SH-SY5Y (cell line): ENCODE data around the gene NCOA4.

ENCODE experiments used
- GATA2 ChIP-seq: IDR thresholded peaks from 2 replicates; pipeline ENCODE4 v1.6.1; 2011; ENCODE audit warnings: mild to moderate bottlenecking, low read depth, low read length
- GATA3 ChIP-seq: IDR thresholded peaks from 2 replicates; pipeline ENCODE4 v1.6.1; 2011; ENCODE audit warnings: low read depth, mild to moderate bottlenecking, low read length, moderate library complexity

DNA sequence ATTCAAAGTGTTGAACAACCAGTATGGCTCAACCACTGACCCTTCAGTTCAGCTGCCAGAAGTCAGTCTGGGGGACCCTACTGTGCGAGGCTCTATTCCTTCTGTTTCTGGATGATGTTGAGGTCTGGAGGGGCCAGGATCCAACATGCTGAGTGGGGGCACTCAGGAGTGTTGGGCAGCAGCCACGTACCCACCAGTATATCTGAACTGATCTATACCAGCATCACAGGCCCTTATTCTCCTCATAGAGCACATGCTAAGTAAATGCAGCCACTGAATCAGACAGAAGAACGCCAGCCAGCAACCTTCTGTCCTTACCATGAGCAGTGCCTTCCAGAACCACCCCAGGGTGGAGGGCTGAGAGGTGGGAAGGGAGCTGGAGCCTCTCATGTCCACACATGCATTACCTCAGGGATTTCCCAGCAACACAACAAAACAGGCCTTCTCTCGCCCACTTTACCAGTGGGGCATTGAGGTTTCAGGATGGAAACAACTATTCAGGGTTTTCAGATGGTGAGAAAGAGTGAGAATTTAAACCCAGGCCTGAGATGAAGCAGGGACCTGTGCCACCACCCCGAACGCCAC lies 22.5 kb upstream of the NCOA4 start:
- TF ChIP-seq GATA3 (no peak), GATA2 (no peak)
